OCI-LY3 (cell line): ENCODE data around the gene MAMLD1.

ENCODE experiments used
- H2AFZ ChIP-seq: fragments of 200-600, 300-600 bp; shearing (Covaris generic); 2 replicates; pipeline ENCODE4 v1.6.0; 2014; ENCODE audit warnings: antibody characterized with exemption, low read depth, low read length
- H3K27ac ChIP-seq: fragments of 200-600, 300-600 bp; sonication (generic); 2 replicates; pipeline ENCODE4 v1.5.1; 2014; ENCODE audit warnings: mild to moderate bottlenecking, low read length, moderate library complexity, mixed read lengths
- H3K27me3 ChIP-seq: fragments of 200-600, 300-600 bp; sonication (generic); 2 replicates; pipeline ENCODE4 v1.6.1; 2014; ENCODE audit warnings: low read depth, low read length, mixed read lengths
- H3K36me3 ChIP-seq: fragments of 200-600, 300-600 bp; sonication (generic); replicated peaks from 2 replicates; pipeline ENCODE3; 2014; ENCODE audit warnings: low read depth, low read length, mixed read lengths
- H3K4me1 ChIP-seq: fragments of 300-600, 200-600 bp; sonication (generic); 2 replicates; pipeline ENCODE4 v1.6.1; 2014; ENCODE audit warnings: low read length, mixed read lengths
- H3K4me2 ChIP-seq: fragments of 200-600, 300-600 bp; sonication (generic); 2 replicates; pipeline ENCODE4 v1.6.1; 2014; ENCODE audit warnings: low read length, mixed read lengths
- H3K4me3 ChIP-seq: fragments of 300-600, 200-600 bp; sonication (generic); 2 replicates; pipeline ENCODE4 v1.5.1; 2014; ENCODE audit warnings: antibody characterized with exemption, mild to moderate bottlenecking, low read length, moderate library complexity
- H3K79me2 ChIP-seq: fragments of 300-600, 200-600 bp; shearing (Covaris generic); 2 replicates; pipeline ENCODE4 v1.6.1; 2014; ENCODE audit warnings: mild to moderate bottlenecking, low read length, mixed read lengths
- H3K9ac ChIP-seq: fragments of 300-600, 200-600 bp; shearing (Covaris generic); 2 replicates; pipeline ENCODE4 v1.6.0; 2014; ENCODE audit warnings: mild to moderate bottlenecking, low read length, moderate library complexity
- H3K9me3 ChIP-seq: fragments of 200-600, 300-600 bp; shearing (Covaris generic); 2 replicates; pipeline ENCODE4 v1.6.1; 2014; ENCODE audit warnings: low read length, mixed read lengths; ENCODE audit not compliant: insufficient read depth
- H4K20me1 ChIP-seq: fragments of 200-600, 300-600 bp; sonication (generic); 2 replicates; pipeline ENCODE4 v1.6.1; 2016; ENCODE audit warnings: low read length, mixed read lengths; ENCODE audit not compliant: insufficient read depth
- EZH2phosphoT487 ChIP-seq: fragments of 200-600 bp; shearing (Covaris generic); IDR thresholded peaks from 2 replicates; pipeline ENCODE4 v1.6.1; 2018; ENCODE audit warnings: antibody characterized with exemption, mixed run types, low read depth
- TF ChIP-seq, protein P1 (sequence below): fragments of 200-600, 300-600 bp; sonication (generic); IDR thresholded peaks from 2 replicates; pipeline ENCODE4 v1.5.1; 2014; ENCODE audit warnings: antibody characterized with exemption, low read length, low read depth

Gene MAMLD1

DNA sequence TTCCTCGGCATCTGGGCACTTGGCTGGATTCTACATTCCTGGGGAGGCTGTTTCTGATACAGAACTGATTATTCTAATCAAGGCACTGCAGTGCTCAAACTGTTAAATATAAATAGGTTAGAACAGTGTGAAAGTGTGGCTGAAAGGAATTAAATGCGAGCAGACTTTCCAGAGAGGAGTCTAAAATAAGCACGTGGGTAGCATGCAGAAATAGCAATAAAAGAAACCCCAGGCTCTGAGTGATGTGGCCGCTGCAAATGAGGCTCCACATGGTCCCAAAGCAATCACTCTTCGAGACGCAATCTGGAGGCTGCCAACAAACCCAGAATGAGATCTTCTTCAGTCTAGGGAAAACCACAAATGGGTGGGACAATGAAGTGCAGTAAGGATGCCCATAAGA, 174.7 kb downstream of the MAMLD1 start:
- Histone ChIP-seq H3K9ac (no peak overlapping the region), H3K4me3 (no peak overlapping the region), H3K27me3 (no peaks in the 10 kb centered on the region), H2AFZ (no peak overlapping the region), H3K36me3 (no peaks in the 10 kb centered on the region), H3K4me1 (peaks cover 13% of the 10 kb centered on the region), H4K20me1 (no peaks in the 10 kb centered on the region), H3K27ac (no peak overlapping the region), H3K79me2 (no peaks in the 10 kb centered on the region), H3K4me2 (no peak overlapping the region), H3K9me3 (no peaks in the 10 kb centered on the region)
- TF ChIP-seq EZH2phosphoT487, result no peak
- TF ChIP-seq, protein P1, sequence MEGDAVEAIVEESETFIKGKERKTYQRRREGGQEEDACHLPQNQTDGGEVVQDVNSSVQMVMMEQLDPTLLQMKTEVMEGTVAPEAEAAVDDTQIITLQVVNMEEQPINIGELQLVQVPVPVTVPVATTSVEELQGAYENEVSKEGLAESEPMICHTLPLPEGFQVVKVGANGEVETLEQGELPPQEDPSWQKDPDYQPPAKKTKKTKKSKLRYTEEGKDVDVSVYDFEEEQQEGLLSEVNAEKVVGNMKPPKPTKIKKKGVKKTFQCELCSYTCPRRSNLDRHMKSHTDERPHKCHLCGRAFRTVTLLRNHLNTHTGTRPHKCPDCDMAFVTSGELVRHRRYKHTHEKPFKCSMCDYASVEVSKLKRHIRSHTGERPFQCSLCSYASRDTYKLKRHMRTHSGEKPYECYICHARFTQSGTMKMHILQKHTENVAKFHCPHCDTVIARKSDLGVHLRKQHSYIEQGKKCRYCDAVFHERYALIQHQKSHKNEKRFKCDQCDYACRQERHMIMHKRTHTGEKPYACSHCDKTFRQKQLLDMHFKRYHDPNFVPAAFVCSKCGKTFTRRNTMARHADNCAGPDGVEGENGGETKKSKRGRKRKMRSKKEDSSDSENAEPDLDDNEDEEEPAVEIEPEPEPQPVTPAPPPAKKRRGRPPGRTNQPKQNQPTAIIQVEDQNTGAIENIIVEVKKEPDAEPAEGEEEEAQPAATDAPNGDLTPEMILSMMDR, result no peak

DNA sequence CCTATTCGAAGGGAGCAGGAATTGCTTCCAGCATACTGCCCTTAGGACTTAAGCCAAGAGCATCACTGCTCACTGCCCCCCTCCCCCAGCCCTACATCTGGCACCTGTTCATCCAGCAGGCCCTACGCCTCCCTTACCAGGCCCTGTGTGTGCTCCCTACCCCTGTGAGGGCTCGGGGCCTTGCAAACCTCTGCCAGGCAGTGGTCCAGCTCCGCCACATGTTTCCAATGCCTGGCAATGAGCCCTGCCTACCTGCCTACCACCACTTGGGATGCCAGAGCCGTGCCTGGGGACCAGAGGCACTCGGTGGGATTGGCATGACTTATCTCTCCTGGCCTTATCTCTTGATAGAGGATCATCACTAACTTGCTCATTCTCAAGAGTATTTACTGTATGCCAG, 177.8 kb downstream of the MAMLD1 start:
- Histone ChIP-seq H3K27me3 (no peaks in the 10 kb centered on the region), H3K9ac (no peak overlapping the region), H3K4me1 (peaks cover 31% of the 10 kb centered on the region), H3K27ac (no peak overlapping the region), H2AFZ (no peak overlapping the region), H3K79me2 (no peaks in the 10 kb centered on the region), H3K4me2 (no peak overlapping the region), H3K4me3 (no peak overlapping the region), H3K36me3 (no peaks in the 10 kb centered on the region), H4K20me1 (no peaks in the 10 kb centered on the region), H3K9me3 (no peaks in the 10 kb centered on the region)
- TF ChIP-seq, protein P1, result no peak
- TF ChIP-seq EZH2phosphoT487, result no peak

DNA sequence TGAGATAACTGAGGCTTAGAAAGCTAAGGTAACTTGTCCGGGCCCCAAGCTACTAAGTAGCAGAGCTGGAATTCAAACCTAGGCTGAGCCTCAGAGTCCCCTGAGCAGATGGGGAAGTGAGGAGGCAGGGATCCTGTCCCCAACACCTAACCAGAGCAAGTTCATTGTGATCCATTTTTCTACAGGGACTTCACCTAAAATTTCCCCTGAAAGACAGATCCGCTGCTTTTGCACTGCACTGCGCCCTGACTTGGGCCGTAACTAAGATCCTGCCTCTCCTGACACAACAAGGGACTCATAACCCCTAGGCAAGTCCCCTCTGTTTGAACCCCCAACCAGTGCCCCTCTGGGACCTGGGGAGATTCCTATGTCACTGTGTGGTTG, 179.7 kb downstream of the MAMLD1 start:
- Histone ChIP-seq H3K27ac (peak overlapping the region; percentile 88), H3K36me3 (no peaks in the 10 kb centered on the region), H3K9ac (peak overlapping the region; percentile 65)

DNA sequence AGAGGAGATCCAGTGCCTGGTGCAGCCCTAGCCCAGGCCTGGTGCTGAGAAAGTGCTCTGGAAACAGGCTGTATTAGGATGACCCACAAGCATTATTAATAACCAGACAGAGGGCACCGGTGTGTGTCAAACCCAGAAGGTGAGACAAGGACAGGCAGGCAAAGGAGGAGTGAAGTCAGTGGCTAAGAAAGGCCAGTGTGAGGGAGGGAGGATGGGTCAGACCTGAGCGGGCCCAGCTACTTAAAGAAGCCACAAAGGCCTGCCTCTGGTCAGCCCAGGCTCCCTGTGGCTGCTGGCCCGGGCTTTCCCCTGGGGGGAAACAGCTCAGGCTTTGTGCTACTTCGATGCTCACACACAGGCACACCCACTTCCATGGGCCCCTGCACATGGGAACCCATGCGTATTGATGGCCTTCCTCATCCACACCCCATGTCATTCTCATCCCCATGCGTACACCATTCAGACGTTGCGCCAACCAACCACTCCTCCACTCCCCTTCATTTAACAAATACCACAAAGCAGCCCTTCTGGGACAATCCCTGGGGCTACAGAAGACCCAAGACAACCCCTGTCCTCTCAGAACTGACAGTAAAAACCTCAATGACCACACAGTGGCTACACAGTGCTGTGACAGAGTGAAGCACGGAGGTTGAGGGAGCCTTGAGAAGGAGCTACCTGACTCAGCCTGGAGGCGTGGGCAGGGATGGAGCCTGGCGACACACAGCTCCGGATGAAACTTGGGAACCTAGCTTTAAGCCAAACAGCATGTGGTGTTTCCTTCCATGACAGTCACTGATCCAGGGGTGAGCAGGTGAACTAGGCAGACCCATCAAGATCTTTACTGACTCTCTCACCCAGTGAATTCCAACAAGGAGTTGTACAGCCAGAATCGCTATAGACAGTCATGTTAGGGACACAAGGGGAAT, 180.4 kb downstream of the MAMLD1 start:
- Histone ChIP-seq H3K4me2 (peak overlapping the region; percentile 85), H3K4me1 (peaks cover 45% of the 10 kb centered on the region), H3K9me3 (no peaks in the 10 kb centered on the region), H2AFZ (no peak overlapping the region), H3K4me3 (peak overlapping the region; percentile 58), H3K9ac (peak overlapping the region; percentile 65), H3K27me3 (no peaks in the 10 kb centered on the region), H3K27ac (peak overlapping the region; percentile 88), H3K79me2 (no peaks in the 10 kb centered on the region), H4K20me1 (no peaks in the 10 kb centered on the region), H3K36me3 (no peaks in the 10 kb centered on the region)
- TF ChIP-seq EZH2phosphoT487, result no peak
- TF ChIP-seq, protein P1, result no peak

More for the DNA sequence above, 179.7 kb downstream of the MAMLD1 start:
- Histone ChIP-seq H3K4me1 (peaks cover 42% of the 10 kb centered on the region), H3K4me2 (peak overlapping the region; percentile 85), H4K20me1 (no peaks in the 10 kb centered on the region), H3K79me2 (no peaks in the 10 kb centered on the region), H3K27me3 (no peaks in the 10 kb centered on the region), H2AFZ (no peak overlapping the region), H3K9me3 (no peaks in the 10 kb centered on the region), H3K4me3 (peak overlapping the region; percentile 58)
- TF ChIP-seq EZH2phosphoT487, result no peak
- TF ChIP-seq, protein P1, result no peak
